ACC112 (cell line): ENCODE data around the gene UST.

ENCODE experiments used
- H2AFZ ChIP-seq: fragments of 200-600 bp; sonication (generic); one replicate; pipeline ENCODE4 v1.6.0; 2017; ENCODE audit warnings: antibody characterized with exemption, low read length; ENCODE audit not compliant: unreplicated experiment
- H3K27ac ChIP-seq: fragments of 200-600 bp; sonication (generic); 2 replicates; pipeline ENCODE4 v1.5.1; 2014; ENCODE audit warnings: low read depth, mild to moderate bottlenecking, antibody characterized with exemption, low read length, moderate library complexity
- H3K27me3 ChIP-seq: fragments of 200-600 bp; sonication (generic); 2 replicates; pipeline ENCODE4 v1.6.1; 2014; ENCODE audit warnings: mild to moderate bottlenecking, antibody characterized with exemption, low read length, moderate library complexity, mixed read lengths; ENCODE audit not compliant: insufficient read depth
- H3K36me3 ChIP-seq: fragments of 200-600 bp; sonication (generic); 2 replicates; pipeline ENCODE4 v1.6.1; 2016; ENCODE audit warnings: mild to moderate bottlenecking, antibody characterized with exemption, low read length, moderate library complexity, mixed read lengths; ENCODE audit not compliant: insufficient read depth
- H3K4me1 ChIP-seq: fragments of 200-600 bp; sonication (generic); one replicate; pipeline ENCODE4 v1.6.1; 2016; ENCODE audit warnings: low read length, mixed read lengths; ENCODE audit not compliant: insufficient read depth, unreplicated experiment, control insufficient read depth
- H3K4me3 ChIP-seq: fragments of 200-600 bp; sonication (generic); 2 replicates; pipeline ENCODE4 v1.5.1; 2014; ENCODE audit warnings: mild to moderate bottlenecking, low read depth, low read length
- H3K79me2 ChIP-seq: fragments of 200-600 bp; sonication (generic); one replicate; pipeline ENCODE4 v1.6.0; 2016; ENCODE audit warnings: low read length; ENCODE audit not compliant: control insufficient read depth, unreplicated experiment, insufficient read depth

The UST gene

DNA sequence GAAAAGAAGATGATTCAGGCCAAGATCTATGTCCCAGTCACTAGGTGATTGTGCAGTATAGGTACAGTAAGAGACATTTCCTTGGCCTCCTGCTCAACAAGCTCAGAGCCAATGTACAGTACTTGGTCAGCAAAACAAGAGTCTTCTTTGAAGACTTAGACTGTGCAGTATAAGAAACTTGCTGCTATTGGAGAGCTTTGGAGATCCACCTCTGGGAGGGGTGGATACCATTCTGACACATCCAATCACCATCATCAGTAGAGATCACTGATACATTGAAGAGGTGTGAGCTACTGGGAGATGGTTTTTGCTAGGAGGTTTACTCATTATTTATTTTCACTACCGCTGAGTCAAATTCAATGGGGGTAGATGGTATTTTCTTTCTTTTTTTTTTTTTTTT lies 77.5 kb downstream of the UST start:
- no peak overlapping the region for H3K27ac ChIP-seq
- no peak overlapping the region for H3K4me3 ChIP-seq
- no peak overlapping the region for H2AFZ ChIP-seq
- no peaks in the 10 kb centered on the region for H3K36me3 ChIP-seq
- peaks cover 3% of the 10 kb centered on the region for H3K4me1 ChIP-seq
- no peaks in the 10 kb centered on the region for H3K79me2 ChIP-seq
- no peaks in the 10 kb centered on the region for H3K27me3 ChIP-seq

DNA sequence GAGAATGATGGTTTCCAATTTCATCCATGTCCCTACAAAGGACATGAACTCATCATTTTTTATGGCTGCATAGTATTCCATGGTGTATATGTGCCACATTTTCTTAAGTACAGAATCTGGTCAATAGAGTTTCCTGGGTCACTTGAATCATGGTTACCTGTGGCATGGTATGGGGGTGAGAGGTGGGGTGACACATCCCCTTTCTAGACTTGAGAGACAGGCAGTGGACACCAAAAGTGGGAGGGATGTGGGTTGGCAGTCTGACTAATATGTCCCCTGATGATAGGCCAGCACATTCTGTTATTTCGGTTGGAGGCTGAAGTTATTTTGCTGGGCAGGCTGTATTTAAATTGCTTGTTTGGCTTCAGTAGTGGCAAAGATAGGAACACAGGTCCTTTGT lies 78.1 kb downstream of the UST start:
- H3K4me3 ChIP-seq = no peak overlapping the region
- H3K27me3 ChIP-seq = no peaks in the 10 kb centered on the region
- H3K79me2 ChIP-seq = no peaks in the 10 kb centered on the region
- H2AFZ ChIP-seq = no peak overlapping the region
- peaks cover 10% of the 10 kb centered on the region for H3K4me1 ChIP-seq
- H3K36me3 ChIP-seq = no peaks in the 10 kb centered on the region
- no peak overlapping the region for H3K27ac ChIP-seq

DNA sequence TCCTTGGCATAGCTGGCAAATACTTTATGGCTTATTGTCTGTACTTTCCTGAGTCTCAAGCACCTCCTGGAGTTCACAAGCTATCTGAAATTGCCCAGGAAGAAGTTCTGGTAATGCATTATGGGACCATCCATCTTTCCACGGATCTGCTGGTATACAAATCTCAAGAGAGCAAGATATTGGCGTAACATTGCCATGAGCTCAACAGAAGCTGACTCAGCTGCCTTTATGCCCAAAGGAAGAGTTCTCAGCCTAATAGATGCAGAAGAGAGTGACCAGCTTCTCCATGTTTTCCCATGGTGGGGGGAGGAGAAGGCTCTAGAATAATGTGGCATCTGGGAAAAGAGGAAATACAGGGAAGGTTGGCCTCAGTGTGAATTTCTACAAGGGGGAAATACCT lies 78.7 kb downstream of the UST start:
- Histone ChIP-seq H2AFZ (no peak overlapping the region), H3K27me3 (no peaks in the 10 kb centered on the region), H3K36me3 (no peaks in the 10 kb centered on the region), H3K27ac (no peak overlapping the region), H3K4me3 (no peak overlapping the region), H3K4me1 (peaks cover 15% of the 10 kb centered on the region), H3K79me2 (no peaks in the 10 kb centered on the region)

DNA sequence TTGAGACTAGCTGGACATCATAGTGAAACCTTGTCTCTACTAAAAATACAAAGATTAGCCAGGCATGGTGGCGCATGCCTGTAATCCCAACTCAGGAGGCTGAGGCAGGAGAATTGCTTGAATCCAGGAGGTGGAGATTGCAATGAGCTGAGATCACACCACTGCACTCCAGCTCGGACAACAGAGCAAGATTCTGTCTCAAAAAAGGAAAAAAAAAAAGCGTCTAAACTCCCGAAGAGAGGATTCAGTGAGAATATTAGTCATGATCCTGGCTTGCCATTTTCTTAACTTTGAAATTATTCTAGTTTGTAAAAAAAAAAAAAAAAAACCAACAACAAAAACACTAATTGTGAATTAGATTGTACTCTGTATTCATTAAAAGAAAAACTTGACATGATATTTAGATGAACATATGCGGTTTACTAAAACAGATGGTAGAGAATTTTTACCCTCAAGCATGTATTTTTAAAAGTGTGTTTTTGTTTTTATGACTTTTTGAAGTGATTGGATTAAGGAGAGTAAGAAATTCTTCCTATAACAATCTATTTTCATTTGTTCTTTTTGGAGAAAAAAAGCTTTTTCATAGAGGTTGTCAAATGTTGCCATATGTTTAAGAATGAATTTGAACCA lies 80.7 kb downstream of the UST start:
- Histone ChIP-seq H2AFZ (no peak overlapping the region), H3K79me2 (peaks cover 2% of the 10 kb centered on the region), H3K4me1 (peaks cover 25% of the 10 kb centered on the region), H3K27me3 (no peaks in the 10 kb centered on the region), H3K27ac (no peak overlapping the region), H3K4me3 (no peak overlapping the region), H3K36me3 (no peaks in the 10 kb centered on the region)

DNA sequence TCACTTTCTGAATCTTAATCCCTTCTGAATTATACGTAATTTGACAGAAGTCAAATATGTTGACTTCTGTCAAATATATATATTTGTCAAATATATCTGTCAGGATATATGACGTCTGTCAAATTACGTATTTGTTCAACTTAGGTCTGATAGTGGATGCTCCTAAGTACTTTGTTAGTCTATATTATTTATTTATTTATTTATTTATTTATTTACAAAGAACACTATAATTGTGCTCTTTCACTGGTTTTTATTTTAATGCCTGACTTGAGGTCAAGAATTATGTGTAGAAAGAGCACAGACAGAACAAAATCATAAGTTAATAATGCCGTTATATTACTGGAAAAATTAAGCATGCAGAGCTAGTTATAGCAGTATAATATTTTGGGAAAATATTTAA lies 81.2 kb downstream of the UST start:
- Histone ChIP-seq H3K4me3 (no peak overlapping the region), H3K36me3 (no peaks in the 10 kb centered on the region), H2AFZ (no peak overlapping the region), H3K27me3 (no peaks in the 10 kb centered on the region), H3K27ac (no peak overlapping the region), H3K4me1 (peaks cover 25% of the 10 kb centered on the region), H3K79me2 (peaks cover 2% of the 10 kb centered on the region)

DNA sequence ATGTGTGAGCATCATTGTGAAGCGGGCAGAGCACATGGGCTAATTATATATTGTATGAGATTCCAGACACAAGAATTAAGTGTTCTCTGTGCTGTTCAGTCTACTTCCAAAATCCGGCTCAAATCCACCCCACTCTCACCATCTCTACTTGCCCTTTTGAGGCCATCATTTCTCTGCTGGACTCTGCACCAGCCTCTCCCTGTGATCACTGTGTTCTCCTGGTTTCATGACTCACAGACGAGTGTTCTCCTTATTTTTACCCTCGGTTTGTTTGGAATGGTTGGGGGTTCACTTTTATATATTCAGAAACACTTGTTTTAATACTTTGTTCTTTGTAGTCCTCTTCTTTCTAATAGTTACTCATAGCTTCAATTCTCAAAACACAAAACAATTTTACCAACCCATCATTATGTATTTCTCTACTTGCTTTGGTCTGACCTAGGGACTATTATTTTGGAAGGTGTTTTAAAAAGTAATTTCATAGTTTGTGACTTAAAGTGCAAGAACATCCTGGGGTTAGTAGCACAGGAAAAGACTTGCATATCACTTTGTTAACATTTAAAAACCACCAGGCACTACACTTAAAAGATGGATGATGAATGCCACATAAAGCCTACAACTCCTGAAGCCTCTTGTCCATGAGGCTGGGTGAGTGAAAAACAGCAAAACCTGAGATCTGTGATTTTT lies 82.7 kb downstream of the UST start:
- no peaks in the 10 kb centered on the region for H3K36me3 ChIP-seq
- H3K27ac ChIP-seq = peak overlapping the region; percentile 4
- peak overlapping the region; percentile 10 for H2AFZ ChIP-seq
- no peak overlapping the region for H3K4me3 ChIP-seq
- H3K27me3 ChIP-seq = no peaks in the 10 kb centered on the region
- H3K79me2 ChIP-seq = peaks cover 2% of the 10 kb centered on the region
- peaks cover 25% of the 10 kb centered on the region for H3K4me1 ChIP-seq

DNA sequence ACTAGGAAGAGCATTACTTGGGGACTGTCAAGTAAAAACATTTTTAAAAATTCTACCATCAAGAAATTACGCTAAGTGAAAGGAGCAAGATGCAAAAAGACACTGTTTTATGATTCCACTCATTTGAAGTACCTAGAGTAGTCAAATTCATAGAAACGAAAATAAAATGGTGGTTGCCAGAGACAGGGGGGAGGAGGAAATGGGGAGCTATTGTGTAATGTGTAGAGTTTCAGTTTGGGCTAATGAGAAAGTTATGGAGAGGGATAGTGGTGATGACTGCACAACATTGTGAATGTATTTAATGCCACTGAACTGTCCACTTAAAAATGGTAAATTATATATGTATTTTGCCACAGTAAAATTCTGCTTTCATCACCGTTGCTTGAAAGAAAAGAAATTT lies 83.8 kb downstream of the UST start:
- H3K4me1 ChIP-seq = peaks cover 29% of the 10 kb centered on the region
- H3K27ac ChIP-seq = no peak overlapping the region
- no peak overlapping the region for H3K4me3 ChIP-seq
- H3K79me2 ChIP-seq = peaks cover 7% of the 10 kb centered on the region
- H2AFZ ChIP-seq = no peak overlapping the region
- H3K27me3 ChIP-seq = no peaks in the 10 kb centered on the region
- no peaks in the 10 kb centered on the region for H3K36me3 ChIP-seq

DNA sequence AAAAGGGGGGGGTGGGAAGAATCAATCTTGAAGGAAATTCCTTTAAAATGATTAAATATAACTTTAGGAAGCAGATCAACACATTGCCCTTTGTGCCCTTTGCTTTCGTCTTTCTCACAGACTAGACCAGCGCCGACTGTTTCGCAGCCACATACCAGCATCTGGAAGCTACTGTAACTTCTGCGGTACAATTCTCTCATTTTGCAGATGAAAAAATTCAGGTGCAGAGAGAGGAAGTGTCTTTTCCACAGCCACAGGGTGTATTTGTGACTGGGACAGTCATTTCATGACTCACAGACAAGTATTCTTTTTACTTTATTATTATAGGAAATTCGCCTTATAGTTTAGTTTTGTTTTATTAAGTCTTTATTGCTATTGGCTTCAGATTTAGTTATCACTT lies 84.2 kb downstream of the UST start:
- no peak overlapping the region for H3K27ac ChIP-seq
- peaks cover 33% of the 10 kb centered on the region for H3K4me1 ChIP-seq
- H3K36me3 ChIP-seq = no peaks in the 10 kb centered on the region
- H3K27me3 ChIP-seq = no peaks in the 10 kb centered on the region
- H2AFZ ChIP-seq = no peak overlapping the region
- H3K4me3 ChIP-seq = no peak overlapping the region
- H3K79me2 ChIP-seq = peaks cover 7% of the 10 kb centered on the region

DNA sequence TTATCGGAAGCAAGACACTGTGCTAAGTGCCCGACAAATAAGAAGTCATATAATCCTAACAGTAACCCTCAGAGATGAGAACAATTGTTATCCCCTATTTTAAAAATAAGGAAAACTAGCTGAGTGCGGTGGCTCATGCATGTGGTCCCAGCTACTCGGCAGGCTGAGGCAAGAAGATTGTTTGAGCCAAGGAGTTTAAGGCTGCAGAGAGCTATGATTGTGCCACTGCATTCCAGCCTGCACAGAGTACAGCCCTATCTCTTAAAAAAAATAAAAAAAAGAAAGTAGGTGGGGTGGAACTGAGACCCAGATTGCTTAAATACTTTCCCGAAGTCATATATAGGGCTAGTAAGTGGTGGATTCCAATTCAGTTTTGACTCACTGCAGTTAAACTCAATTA lies 84.7 kb downstream of the UST start:
- H3K79me2 ChIP-seq = peaks cover 7% of the 10 kb centered on the region
- no peak overlapping the region for H3K4me3 ChIP-seq
- no peaks in the 10 kb centered on the region for H3K36me3 ChIP-seq
- H3K27ac ChIP-seq = no peak overlapping the region
- H2AFZ ChIP-seq = no peak overlapping the region
- H3K4me1 ChIP-seq = peaks cover 38% of the 10 kb centered on the region
- H3K27me3 ChIP-seq = no peaks in the 10 kb centered on the region

DNA sequence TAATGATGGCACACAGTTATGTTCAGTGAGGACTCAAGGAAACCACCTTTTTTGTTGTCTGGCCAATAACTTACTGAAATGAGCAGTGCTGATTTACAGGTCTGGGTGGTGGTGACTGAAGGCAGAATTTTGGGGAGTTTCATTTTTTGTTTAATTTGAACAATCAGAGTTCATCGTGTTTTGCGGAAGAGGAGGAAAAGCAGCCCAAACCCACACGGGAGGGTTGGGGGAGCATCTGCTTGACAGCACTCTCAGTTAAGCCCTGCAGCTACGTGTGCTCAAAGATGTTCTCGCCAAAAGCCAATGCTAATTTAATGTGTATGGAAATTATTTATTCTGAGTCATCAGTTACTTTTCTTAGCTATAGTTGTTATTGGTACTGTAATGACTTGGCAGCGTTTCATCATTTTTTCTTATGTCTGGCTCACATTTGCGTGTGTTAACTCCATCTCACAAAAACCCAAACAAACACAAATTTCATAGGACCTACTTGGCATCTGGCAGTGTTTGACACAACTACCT lies 89.2 kb downstream of the UST start:
- no peaks in the 10 kb centered on the region for H3K36me3 ChIP-seq
- H3K27me3 ChIP-seq = no peaks in the 10 kb centered on the region
- peak overlapping the region; percentile 31; the same call in 1 of the 2 replicates for H3K27ac ChIP-seq
- peak overlapping the region; percentile 43; the same call in 1 of the 2 replicates for H3K4me3 ChIP-seq
- H3K79me2 ChIP-seq = peaks cover 7% of the 10 kb centered on the region
- H2AFZ ChIP-seq = peak overlapping the region; percentile 16
- peaks cover 37% of the 10 kb centered on the region for H3K4me1 ChIP-seq

DNA sequence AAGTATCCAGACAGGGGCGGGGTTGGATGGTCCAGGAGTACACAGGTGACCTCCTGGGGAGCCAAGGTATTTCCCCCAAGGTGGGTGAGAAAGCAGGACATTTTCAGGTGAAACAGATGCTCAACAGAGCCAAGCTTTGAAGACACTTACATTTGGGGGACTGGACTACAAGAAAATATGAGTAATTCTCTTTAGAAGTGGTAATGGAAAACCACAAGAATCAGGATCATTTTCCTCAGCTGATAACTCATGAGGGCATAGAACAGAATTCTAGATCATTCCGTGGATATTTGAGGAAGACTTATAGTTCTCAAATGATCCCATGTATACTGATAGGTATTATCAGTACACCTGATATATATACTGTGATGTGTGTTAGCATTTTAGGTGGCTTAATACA lies 89.9 kb downstream of the UST start:
- Histone ChIP-seq H3K27ac (peak overlapping the region; percentile 31; the same call in 1 of the 2 replicates), H3K27me3 (no peaks in the 10 kb centered on the region), H3K79me2 (peaks cover 7% of the 10 kb centered on the region), H3K4me3 (peak overlapping the region; percentile 43; the same call in 1 of the 2 replicates), H3K4me1 (peaks cover 31% of the 10 kb centered on the region), H3K36me3 (no peaks in the 10 kb centered on the region), H2AFZ (no peak overlapping the region)
